GM21576 (cell line): Measurements from ENCODE around the gene RBM6.
A peak's percentile ranks its signal among the peaks of the same experiment; 100 is the strongest.
"Not testable (repeated sequence)": the region's sequence is repeated elsewhere in the genome, so short reads cannot be mapped to it uniquely, and the experiment has no call there.

ENCODE experiments used
- ATAC-seq: cut with Tn5 transposase; IDR thresholded peaks from one replicate; pipeline ENCODE4 v1.9.1; 2021; ENCODE audit warnings: mild to moderate bottlenecking, moderate library complexity; ENCODE audit not compliant: unreplicated experiment

The RBM6 gene

GRCh38 chr3:49912881-49913281 is 27.1 kb upstream of the RBM6 start:
- ATAC-seq, result no peak

GRCh38 chr3:49914906-49915305 is 25.0 kb upstream of the RBM6 start:
- no peak for ATAC-seq

GRCh38 chr3:49916686-49917085 is 23.3 kb upstream of the RBM6 start:
- no peak for ATAC-seq

- not testable (repeated sequence) for ATAC-seq
These were observed 22.0 kb upstream of the RBM6 start for GRCh38 chr3:49917806-49918590.

GRCh38 chr3:49924683-49925082 is 15.3 kb upstream of the RBM6 start:
- no peak for ATAC-seq

GRCh38 chr3:49925485-49925884 is 14.5 kb upstream of the RBM6 start:
- no peak for ATAC-seq

GRCh38 chr3:49926117-49926728 is 13.7 kb upstream of the RBM6 start:
- no peak for ATAC-seq

- no peak for ATAC-seq
These were observed 12.2 kb upstream of the RBM6 start for GRCh38 chr3:49927798-49928197.

- ATAC-seq, result no peak
These were observed 11.4 kb upstream of the RBM6 start for GRCh38 chr3:49928481-49929017.

GRCh38 chr3:49929291-49930167 is 10.4 kb upstream of the RBM6 start, which contains the start of gene MON1A:
MON1A (minus strand) TSS chr3:49929811; CDS start chr3:49913346, 16,465 bp downstream.
- ATAC-seq, result peak; percentile 86

- no peak for ATAC-seq
These were observed 9.7 kb upstream of the RBM6 start for GRCh38 chr3:49930168-49930690.

GRCh38 chr3:49930922-49931321 is 9.0 kb upstream of the RBM6 start:
- ATAC-seq, result no peak

GRCh38 chr3:49932281-49932680 is 7.7 kb upstream of the RBM6 start:
- not testable (repeated sequence) for ATAC-seq

GRCh38 chr3:49937090-49937489 is 2.9 kb upstream of the RBM6 start:
- ATAC-seq, result no peak

GRCh38 chr3:49940667-49941249 is 808 bp downstream of the RBM6 start:
- no peak for ATAC-seq

- no peak for ATAC-seq
These were observed 2.7 kb downstream of the RBM6 start for GRCh38 chr3:49942651-49943050.

- ATAC-seq, result no peak
These were observed 13.0 kb downstream of the RBM6 start for GRCh38 chr3:49952924-49953323.

GRCh38 chr3:49955636-49956035 is 15.7 kb downstream of the RBM6 start:
- ATAC-seq, result no peak

GRCh38 chr3:49966233-49966942 is 26.4 kb downstream of the RBM6 start:
- ATAC-seq, result no peak

GRCh38 chr3:49967291-49967690 is 27.3 kb downstream of the RBM6 start:
- ATAC-seq, result no peak
